GM21717 (cell line): ENCODE data around the gene DCP2.

ENCODE experiments used
- ATAC-seq: cut with Tn5 transposase; IDR thresholded peaks from one replicate; pipeline ENCODE4 v1.9.1; 2021; ENCODE audit warnings: mild to moderate bottlenecking, moderate library complexity; ENCODE audit not compliant: unreplicated experiment

Gene DCP2

GRCh38 chr5:113062869-113063508 is 86.4 kb downstream of the DCP2 start:
- no peak for ATAC-seq

- ATAC-seq = no peak
Observed at GRCh38 chr5:113063927-113064326, 87.3 kb downstream of the DCP2 start.

GRCh38 chr5:113064806-113065205 is 88.2 kb downstream of the DCP2 start:
- ATAC-seq = no peak

GRCh38 chr5:113065626-113066025 is 89.0 kb downstream of the DCP2 start:
- ATAC-seq = no peak

GRCh38 chr5:113067635-113068344 is 91.2 kb downstream of the DCP2 start:
- ATAC-seq = no peak

- no peak for ATAC-seq
Observed at GRCh38 chr5:113068559-113068958, 92.0 kb downstream of the DCP2 start.
